HG02970 (cell line): Measurements from ENCODE around the gene HIGD1C.

ENCODE experiments used
- ATAC-seq: cut with Tn5 transposase; IDR thresholded peaks from one replicate; pipeline ENCODE4 v1.9.1; 2021; ENCODE audit warnings: mild to moderate bottlenecking, moderate library complexity, moderate number of reproducible peaks; ENCODE audit not compliant: unreplicated experiment, low FRiP score

Gene HIGD1C

DNA sequence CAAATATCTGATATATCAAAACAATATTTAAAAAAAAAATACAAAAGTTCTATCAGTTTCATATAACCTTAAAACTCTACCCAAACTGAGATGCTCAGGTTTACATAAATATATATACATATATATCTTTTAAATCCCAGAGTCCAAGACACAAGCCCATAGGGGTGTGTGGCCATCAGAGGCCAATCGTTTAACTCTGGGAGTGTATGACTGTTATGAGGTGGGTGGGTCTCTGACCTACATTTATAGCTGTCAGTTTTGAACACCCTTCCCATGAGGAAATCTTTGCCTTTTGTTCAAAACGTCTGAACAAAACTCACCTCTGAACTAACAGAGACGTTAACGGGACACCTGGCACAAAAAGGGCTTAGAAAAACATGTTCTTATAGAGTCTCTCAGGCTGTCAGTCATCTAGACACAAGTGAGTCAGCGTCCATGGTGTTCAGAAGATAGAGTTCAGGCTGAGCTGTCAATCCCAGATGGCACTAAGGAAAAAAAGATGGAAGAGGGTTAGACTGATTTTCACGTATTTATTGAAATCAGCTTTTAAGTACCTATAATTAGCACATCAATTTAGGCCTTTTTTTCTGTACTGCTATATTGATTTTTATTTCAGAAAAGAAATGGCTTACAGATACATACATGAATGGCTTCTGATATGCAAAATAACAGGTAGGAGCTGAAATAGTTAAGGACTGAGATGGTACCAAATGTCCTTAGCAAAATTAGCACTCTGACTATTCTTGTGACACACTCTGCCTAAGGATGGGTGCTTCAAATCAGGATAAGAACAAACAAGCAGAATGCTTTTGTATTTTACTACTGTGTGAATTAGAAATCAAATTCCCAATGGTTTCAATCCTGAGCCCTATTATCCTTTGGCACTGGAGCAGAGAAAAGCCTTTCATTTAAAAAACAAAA is 29.2 kb downstream of the HIGD1C start:
- ATAC-seq: no peak

DNA sequence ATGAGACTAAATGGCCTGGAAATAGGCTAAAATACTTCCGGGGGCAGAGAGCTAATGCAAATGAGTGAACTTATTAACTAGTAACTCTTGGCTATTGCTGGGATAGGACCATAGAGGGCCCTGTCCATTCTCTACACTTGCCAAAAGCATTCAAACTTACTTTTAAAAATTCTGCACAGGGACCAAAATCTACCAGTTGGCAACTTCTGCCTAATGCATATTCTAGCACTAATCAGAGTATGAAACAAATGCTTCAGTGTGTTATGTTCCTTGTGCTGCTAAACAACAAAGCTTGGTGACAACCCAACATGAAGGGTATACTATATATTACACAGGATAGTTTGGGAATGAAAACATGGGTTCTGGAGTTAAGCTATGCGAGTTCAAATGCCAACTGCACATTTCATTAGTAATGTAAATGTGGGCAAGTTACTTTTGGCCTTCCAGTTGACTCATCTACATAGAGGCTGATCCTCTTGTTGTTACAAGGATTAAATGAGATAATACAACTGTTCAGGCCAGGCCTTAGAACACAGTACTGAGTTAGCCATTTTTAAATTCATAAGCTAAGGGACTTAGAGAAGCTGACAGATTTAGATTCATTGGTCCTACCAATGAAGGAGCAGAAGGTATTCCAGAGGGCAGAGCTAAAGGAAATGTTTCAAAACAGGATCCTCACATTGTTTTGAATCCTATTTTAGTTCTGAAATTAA is 32.4 kb downstream of the HIGD1C start:
- ATAC-seq: no peak

DNA sequence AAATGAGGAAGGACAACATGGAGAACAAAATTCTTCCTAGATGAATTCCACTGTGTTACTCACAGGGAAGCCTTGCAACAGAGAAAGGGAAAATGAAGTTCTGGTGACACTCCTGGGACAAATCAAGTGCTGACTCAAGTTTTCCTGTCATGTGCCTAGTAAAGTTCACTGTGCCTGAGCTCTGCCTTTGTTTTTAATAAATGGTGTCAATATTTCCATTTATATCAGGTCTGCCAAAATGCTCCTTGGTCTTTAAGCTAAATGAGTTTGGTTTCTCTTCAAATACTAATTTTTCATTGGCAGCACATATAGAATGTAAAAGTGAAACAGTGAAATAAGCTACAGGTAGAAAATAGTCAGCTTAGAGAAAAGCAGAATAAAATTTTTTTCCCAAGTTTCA is 33.0 kb downstream of the HIGD1C start:
- no peak for ATAC-seq

DNA sequence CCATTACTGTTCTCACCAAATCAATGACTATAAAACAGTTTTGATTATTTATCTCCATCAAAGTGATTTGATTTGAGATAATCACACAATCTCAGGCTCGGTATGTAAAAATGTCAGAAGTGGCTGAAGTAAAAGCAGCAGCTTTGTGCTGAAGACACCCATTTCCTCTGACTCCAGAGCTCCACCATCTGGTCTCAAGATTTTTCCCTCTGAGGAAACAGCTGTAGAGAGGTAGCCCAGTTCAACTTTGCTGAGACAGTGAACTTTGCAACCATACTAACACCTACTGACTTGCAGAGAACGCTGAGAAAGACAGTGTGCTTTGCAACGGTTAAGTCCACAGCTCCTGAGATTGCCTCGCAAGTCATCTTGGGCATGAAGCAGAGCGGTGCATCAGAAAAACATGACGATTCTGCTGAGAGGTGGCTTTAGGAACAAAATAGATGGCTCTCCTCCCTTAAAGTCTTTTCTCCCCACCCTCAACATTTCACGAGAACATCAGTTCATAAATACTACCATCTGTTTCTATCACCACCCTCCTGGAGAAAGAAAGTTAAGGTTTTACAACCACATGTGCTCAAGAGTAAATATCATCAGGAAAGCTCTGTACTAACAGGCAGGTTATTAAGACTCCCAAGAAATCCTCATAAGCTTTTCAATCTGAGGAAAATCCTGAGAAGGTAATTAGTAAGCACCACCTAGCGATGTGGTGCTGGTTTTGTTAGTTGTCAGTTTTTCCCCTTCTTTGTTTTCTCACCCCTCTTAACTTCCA is 34.8 kb downstream of the HIGD1C start:
- no peak for ATAC-seq

DNA sequence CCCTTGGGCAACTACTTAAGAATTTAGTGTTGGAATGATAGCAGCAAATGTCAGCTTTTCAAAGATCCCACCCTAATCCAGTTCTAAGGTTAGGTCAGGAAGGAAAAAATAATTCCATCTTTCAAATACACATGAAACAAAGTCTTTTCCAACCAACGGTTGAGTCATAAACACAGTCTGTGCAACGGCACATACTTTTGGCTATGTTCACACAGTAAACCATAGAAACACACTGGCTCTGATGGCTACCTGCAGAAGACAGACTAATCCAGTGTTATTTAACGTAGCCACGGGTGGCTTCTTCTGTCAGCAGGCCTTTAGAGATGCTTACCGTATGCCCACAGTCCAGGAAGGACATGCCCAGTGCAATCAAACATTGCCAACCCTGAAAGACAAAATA is 35.7 kb downstream of the HIGD1C start:
- ATAC-seq: no peak

DNA sequence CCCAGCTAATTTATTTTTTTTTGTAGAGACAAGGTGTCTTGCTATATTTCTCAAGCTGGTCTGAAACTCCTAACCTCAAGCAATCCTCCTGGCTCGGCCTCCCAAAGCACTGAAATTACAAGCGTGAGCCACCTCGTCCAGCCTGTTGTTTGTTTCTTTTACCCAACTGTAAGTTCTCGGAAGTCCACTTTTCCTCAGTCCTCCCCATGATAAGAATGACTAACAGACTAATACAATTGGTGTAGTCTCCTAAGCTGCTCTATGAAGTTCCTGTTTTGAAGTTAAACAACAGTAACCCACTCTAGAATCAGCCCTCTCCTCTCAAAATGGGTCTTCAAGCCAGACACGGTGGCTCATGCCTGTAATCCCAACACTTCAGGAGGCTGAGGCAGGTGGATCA is 36.5 kb downstream of the HIGD1C start:
- ATAC-seq: no peak

DNA sequence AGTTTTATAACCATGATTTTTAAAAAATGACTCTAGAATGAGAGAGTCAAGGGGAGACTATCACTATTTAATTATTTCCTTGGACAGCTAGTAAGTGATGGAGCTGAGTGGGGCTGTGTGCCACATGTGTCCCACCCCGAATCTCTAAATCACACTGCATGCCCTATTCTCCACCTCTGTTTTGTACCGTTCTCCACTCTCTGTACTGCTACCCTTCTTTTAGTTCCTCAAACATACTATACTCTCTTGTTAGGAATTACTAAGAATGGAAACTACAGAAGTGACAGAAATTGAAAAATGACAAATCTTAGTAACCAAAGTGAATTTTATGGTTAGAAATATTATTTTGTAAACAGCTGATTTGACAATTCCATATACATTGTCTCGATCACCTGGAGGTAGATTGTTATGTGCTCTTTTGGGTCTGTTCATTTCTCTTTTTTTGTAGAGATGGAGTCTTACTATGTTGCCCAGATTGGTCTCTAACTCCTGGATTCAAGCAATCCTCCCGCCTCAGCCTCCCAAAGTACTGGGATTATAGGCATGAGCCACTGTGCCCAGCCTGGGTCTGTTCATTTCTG is 37.9 kb downstream of the HIGD1C start:
- ATAC-seq: no peak

DNA sequence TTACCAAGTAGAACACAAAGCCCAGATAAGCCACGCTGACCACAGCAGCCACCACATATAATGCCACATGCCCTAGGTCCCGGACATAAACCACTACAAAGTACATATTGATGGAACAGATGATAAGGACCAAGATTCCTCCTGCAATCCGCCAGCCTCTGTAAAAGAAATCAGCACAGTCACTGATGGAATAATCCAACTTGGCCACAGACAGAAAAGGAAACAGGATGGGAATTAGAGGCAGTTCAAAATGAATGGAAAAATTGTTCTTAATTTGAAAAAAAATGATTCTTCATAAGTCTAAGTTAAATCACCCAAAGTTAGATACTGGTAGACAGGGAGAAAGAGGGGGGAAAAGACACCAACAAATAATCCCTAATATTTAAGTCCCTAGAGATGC is 38.4 kb downstream of the HIGD1C start:
- no peak for ATAC-seq

DNA sequence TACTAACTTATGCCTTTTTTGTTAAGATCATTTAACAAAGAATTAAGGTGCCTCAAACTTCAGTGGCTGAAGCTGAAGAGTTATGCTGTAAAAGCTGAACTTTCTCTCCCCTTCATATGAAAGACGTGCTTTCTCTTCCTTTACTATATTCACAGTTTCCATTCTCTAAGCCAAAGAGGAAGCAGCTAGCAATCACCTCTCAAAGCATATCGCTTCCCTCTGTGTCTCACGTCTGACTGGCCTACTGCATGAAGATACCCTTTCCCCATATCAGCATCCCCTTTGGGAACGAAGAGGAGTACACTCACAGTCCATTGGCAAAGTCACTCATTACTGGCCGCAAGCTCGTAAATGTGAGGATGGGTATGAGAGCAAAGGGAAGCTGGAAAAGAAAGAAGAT is 38.9 kb downstream of the HIGD1C start:
- no peak for ATAC-seq

DNA sequence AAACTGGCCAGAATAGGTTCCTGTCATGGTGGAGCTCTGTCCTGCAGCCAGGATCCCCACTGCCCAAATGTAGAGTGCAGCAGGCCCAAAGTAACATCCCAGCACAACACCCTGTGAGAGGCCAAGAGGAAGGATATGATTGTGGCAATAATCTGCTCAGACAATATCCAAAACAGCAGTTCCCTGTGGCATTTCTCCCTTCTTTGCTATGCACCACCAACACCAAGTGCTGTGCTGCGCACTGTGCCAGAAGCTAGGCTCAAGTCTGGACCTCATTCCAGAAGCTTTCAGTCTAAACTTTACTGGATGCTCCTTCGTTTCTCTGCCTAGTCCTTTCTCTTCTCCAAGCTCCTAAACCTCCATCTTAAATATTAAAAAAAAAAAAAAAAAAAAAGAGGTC is 40.5 kb downstream of the HIGD1C start:
- no peak for ATAC-seq

DNA sequence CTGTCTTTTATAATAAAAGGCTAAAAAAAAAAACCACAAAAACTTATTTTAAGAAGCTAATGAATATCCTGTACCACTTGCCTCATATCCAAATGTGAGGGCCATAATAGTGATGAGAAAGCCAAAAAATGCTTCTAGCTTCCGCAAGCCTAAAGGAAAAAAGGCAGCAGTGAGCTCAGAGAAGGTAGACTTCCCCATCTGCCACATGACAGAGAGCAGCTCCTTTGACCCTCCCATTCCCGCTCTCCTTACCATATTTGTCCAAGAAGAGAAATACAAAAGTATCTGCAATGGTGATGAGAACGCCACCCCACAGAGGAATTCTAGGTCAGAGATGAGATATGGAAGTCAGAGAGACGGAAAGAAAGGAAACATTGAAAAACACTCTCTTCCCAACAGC is 46.7 kb downstream of the HIGD1C start:
- no peak for ATAC-seq

DNA sequence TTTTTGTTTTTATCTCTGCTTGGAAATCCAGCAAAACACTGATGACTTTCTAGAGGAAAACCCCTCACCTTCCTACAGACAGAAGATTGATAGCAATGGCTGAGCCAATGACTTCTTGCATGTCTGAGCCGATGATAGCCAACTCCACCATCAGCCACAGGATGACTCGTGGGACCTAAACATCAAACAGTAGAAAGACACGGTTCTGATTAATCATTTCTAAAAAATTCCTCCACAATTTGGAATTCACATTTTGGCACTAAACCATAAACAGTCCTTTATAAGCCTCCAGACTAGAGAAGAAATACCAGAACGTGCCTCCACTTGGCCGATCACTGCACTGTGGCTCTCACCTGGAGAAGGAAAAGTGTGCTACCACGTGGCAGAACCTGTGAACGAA is 47.9 kb downstream of the HIGD1C start:
- no peak for ATAC-seq

DNA sequence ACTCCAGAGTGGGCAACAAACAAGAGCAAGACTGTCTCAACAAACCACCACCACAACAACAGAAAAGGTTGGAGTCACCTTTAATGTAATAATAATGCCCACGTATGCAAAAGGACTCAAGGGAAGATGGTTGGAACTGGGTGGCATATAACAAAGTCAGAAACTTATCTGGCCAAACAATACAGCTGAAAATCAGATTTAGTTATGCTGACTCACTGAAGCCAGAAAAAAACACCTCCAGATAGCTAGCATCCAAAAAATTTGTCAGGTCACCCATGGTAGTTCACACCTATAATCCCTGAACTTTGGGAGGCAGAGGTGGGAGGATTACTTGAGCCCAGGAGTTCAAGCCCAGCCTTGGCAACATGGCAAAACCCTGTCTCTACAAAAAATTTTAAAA is 49.5 kb downstream of the HIGD1C start:
- no peak for ATAC-seq

DNA sequence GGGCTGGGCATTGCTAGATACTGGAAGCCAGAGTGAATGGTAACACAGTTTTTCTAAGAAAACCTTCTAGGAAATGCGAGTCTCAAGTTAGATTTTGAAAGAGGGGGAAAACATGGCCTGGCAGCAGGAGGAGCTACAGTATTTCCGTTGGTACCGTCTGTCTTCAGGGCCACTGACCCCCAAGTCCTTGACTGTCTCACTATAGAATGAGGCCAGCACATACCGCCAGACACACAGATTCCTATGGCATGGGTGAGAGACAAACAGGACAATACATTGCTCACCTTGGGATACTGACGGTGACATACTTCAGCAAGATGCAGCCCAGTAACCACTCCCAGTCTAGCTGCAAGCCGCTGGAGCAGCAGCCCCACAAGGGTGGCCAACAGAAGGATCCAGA is 52.2 kb downstream of the HIGD1C start:
- ATAC-seq: no peak

DNA sequence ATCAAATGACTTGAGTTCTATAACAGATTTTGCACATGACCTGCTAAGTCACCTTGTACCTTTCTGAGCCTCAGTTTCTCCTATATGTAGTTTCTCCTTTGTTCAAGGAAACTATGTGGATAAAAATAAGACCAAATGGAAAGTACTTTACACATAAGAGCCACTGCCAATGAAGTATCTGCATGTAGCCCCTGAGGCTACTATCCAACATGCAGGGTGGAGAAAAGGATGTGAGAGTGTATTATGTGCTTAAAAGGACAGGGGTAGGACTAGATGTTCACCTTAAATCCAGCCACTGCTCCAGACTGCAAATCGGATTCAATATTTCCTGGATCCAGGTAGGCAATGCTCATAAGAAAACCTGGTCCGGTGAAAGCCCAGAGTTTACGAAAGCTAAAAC is 52.7 kb downstream of the HIGD1C start:
- ATAC-seq: no peak

DNA sequence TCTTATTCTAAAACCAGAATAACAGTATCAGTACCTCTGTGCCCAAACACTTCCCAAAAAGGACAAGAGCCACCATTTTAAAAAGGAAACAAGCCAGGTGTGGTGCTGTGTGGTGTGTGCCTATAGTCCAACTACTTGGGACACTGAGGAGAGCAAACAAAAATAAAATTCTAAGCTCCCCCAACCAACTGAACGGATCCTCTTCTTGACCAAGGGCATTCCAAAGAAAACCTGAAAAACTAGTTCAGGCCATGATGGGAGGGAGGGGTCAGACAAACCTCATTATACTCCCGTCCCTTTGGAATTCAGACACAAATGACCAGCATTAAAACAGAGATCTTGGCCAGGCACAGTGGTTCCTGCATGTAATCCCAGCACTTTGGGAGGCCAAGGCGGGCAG is 53.3 kb downstream of the HIGD1C start:
- no peak for ATAC-seq

DNA sequence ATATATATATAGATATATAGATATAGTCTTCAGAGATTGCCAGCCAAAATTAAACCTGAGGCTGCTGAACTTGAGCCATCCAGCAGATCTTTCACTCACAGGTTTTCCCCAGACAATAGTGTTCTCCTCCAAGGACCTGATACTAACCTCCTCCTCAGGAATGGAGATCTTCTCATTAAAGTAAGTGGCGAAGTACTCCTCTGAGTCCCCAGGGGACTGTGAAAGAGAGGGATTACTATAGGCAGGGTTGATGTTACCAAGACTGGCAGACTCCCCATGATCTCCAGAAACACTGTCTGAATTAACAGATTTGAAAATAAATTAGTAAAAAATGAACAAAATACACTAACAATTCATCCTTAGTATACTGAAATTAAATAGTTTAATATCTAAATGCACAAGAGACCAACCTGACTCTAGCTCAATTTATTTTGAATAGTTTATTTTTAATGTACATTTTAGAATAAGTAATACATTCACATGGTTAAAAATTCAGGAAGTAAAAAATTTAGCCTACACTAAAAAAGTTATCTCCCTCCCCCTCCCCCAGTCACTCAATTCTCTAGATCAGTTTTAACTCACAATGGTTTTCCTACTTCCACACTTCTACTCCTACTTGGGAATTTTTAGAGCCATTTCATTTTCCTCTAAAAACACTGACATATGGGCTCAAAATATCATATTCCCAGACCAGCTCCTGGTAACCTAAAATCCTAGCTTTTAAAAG is 56.1 kb downstream of the HIGD1C start:
- ATAC-seq: no peak

DNA sequence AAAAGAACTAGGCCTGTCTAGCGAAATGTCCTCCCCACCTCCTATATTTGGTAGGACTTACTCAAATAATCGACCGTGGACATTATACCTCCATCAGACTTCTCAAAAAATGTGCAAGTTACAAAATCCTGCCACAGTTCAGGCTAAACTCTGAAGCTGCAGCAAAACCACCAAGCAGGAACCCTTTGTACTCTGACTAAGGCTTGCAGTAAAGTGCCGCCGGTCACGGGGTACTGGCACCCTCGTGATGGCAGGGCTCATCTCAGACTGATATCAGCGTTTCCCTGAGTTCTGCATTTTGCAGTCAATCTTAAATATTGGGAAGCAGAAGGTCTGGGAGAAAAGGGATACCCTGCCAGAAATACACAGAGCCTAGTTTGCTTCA is 56.7 kb downstream of the HIGD1C start:
- ATAC-seq: no peak

DNA sequence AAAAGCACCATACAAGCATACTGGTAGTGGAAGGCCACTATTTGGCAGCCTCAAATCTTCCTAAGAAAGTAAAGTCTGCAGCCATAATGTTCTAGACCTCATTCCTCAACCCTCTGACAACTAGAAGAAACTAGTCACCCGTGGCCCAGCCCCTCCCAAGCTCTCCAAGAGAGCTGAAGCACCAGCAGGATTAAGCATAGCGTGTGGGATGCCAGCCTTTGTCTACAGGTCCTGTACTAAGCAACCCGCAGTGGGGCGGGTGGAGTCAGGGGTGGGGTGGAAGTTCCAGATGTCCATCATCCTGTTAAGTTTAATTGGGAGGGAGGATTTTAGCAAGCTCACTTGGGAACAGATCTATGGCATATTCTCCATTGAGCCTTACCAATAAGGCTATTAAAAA is 59.6 kb downstream of the HIGD1C start:
- no peak for ATAC-seq

DNA sequence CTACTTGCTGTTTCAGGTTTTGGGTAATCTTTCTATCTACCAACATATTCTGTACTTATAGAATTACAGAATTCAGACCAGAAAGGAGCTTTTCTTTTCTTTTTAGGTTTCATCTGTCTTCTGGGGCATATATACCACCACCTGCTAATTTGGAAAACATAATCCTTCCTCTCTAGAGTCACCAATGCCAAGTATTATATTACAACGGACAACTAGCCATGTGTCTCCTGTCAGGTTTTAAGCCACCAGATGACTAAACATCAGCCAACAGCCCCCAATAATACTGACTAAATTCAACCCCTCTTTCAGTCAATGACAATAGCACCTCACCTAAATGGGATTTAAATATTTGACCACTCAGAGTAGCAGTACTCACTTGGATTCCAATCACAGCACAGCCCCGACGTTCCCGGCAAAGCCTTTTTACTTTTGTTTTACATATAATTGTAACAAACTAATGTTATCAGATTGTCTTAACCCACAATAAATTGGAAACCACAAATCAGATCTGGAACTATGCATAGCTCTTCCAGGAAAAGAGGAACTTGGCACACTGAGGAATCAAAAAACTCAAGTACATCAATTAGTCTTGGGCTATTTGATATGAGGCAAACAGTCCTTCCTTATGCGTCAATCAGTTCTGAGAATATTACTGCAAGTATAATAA is 60.4 kb downstream of the HIGD1C start:
- ATAC-seq: no peak
